AG04450 (cell line): ENCODE data around the gene DDR2. TPM values are rescaled to one million over a fixed set of nuclear protein-coding genes. Genes with fewer than 3 reads are reported as not detected.

Experiments used
- CTCF ChIA-PET: fragments of 300-600, 350-600 bp; formaldehyde crosslinking; extraction: SDS; loops from one replicate; lab custom pipeline; 2022; ENCODE audit warnings: antibody characterized with exemption, inconsistent platforms; lab: Charles Lee
- POLR2A ChIA-PET: fragments of 350-600 bp; formaldehyde crosslinking; extraction: SDS; loops from one replicate; lab custom pipeline; 2021; ENCODE audit warnings: antibody characterized with exemption, inconsistent platforms; lab: Yijun Ruan, JAX
- DNase-seq: peaks from one replicate; pipeline ENCODE4 v3.0.0-alpha.2; 2011; ENCODE audit warnings: low read depth, low spot score
- H3K27ac ChIP-seq: one replicate; pipeline ENCODE4 v1.5.1; 2012; ENCODE audit warnings: low read depth, low read length, control low read depth
- H3K27me3 ChIP-seq: one replicate; pipeline ENCODE4 v1.6.0; 2012; ENCODE audit warnings: low read length; ENCODE audit not compliant: control insufficient read depth, insufficient read depth
- H3K4me3 ChIP-seq: 2 replicates; pipeline ENCODE4 v1.5.1; 2011; ENCODE audit warnings: mild to moderate bottlenecking, low read depth, low read length, control low read depth
- H3K9me3 ChIP-seq: 2 replicates; pipeline ENCODE4 v1.5.1; 2012; ENCODE audit warnings: low read length; ENCODE audit not compliant: control insufficient read depth, insufficient read depth
- polyA plus RNA-seq: library from polyadenylated mRNA; depleted of rRNA; stranded (reverse); fragments of >200 nt; gene quantifications from 2 replicates; pipeline ENCODE4 v1.2.3, GENCODE V29; 2011
- TF ChIP-seq, protein P1 (sequence below): IDR thresholded peaks from 2 replicates; pipeline ENCODE4 v1.5.1; 2011; ENCODE audit warnings: low read depth, low read length, control low read depth, inconsistent platforms

DDR2 gene
- polyA plus RNA-seq, 1 experiment = 194 TPM

DNA sequence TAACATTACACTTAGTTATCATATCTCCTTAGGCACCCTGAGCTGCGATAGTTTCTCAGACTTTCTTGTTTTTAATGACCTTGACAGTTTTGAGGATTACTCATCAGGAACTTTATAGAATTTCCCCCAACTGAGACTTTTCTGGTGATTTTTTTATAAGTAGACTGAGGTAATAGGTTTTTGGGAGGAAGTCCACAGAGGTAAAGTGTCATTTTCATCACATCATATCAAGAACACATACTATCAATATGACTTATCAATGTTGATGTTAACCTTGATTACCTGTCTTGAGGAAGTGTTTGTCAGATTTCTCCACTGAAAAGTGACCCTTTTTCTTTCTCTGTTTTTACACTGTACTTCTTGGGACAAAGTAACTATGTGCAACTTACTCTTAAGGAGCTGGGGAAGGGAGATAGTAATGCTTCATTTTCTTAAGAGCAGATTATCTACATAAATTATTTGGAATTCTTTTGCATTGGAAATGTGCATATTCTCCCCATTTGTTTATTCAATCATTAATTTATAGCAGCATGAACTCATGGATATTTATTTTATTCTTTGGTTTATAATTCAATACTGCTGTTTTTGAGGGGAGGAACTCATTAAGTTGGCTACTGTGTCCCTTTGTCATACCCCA, 85.4 kb downstream of the DDR2 start:
- H3K4me3 ChIP-seq = no peak overlapping the region
- H3K27ac ChIP-seq = no peak overlapping the region
- H3K27me3 ChIP-seq = no peaks in the 10 kb centered on the region
- TF ChIP-seq, protein P1, sequence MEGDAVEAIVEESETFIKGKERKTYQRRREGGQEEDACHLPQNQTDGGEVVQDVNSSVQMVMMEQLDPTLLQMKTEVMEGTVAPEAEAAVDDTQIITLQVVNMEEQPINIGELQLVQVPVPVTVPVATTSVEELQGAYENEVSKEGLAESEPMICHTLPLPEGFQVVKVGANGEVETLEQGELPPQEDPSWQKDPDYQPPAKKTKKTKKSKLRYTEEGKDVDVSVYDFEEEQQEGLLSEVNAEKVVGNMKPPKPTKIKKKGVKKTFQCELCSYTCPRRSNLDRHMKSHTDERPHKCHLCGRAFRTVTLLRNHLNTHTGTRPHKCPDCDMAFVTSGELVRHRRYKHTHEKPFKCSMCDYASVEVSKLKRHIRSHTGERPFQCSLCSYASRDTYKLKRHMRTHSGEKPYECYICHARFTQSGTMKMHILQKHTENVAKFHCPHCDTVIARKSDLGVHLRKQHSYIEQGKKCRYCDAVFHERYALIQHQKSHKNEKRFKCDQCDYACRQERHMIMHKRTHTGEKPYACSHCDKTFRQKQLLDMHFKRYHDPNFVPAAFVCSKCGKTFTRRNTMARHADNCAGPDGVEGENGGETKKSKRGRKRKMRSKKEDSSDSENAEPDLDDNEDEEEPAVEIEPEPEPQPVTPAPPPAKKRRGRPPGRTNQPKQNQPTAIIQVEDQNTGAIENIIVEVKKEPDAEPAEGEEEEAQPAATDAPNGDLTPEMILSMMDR = no peak
- no peaks in the 10 kb centered on the region for H3K9me3 ChIP-seq
- ChIA-PET CTCF (interaction anchor here (3.7 kb wide), 1 partner anchor 104 kb away, joined by 9 read pairs; no protein-coding TSS in a partner anchor), POLR2A (no interaction called here)
- DNase-seq = no peak

DNA sequence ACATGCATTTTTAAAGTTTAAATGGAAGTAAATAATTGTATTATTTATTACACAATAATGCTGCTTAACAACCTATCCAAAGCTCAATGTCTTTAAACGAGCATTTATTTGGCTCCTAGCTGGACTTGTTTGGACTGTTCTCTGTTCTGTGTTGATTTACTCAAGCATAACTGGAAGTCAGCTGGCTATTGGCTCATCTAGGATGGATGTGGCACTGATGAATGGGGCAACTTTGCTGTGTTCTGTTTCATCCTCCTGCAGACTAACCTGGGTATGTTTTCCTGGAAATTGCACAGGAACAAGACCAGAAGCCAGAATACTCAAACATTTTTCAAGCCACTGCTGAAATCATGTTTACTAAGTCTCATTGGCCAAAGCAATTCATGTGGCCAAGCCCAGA, 87.4 kb downstream of the DDR2 start:
- H3K9me3 ChIP-seq = no peaks in the 10 kb centered on the region
- H3K27me3 ChIP-seq = no peaks in the 10 kb centered on the region
- ChIA-PET CTCF (no interaction called here), POLR2A (no interaction called here)
- no peak overlapping the region for H3K4me3 ChIP-seq
- H3K27ac ChIP-seq = no peak overlapping the region
- DNase-seq = no peak
- TF ChIP-seq, protein P1 = no peak

DNA sequence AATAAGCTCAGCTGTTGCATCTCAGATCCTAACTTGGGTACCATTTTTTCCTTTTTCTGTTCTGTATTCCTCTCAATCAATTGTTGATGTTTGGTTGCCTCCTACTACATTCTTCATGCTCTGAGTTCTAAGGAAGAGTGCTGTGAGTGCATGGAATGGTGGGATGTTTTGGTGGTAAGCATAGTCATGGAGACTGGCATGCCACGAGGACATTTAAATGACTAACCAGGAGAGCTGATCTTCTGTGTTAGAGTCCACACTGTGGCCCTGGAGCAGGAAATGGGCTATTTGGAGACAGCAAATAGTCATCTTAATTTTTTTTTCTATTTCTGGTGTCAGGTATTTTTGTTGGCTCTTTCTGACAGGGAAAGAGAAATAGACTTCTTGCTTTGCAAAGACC, 88.7 kb downstream of the DDR2 start:
- H3K4me3 ChIP-seq = no peak overlapping the region
- H3K27ac ChIP-seq = no peak overlapping the region
- ChIA-PET POLR2A (no interaction called here), CTCF (interaction anchor here (0.7 kb wide), 1 partner anchor 12 kb away, joined by 3 read pairs; no protein-coding TSS in a partner anchor)
- H3K27me3 ChIP-seq = no peaks in the 10 kb centered on the region
- TF ChIP-seq, protein P1 = no peak
- no peaks in the 10 kb centered on the region for H3K9me3 ChIP-seq
- no peak for DNase-seq

DNA sequence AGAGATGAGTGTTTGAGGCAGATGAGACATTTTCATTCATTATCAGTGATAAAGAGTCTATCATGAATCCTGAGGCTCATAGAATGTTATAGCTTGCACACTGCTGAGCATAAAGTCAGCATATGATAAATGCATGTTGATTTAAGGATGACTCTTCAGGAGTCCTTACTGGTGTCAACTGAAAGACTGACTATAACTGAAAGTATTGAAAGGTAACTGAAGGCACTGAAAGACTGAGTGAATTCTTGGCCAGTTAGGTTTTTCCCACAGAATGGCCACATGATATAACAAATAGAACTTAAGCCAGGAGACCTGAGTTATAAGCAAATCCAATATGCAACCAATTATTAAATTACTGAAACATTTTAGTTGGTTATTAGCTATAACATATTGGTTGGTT, 89.2 kb downstream of the DDR2 start:
- Histone ChIP-seq H3K27ac (no peak overlapping the region), H3K9me3 (no peaks in the 10 kb centered on the region), H3K27me3 (no peaks in the 10 kb centered on the region), H3K4me3 (no peak overlapping the region)
- TF ChIP-seq, protein P1 = no peak
- CTCF ChIA-PET = interaction anchor here (0.7 kb wide), 1 partner anchor 11 kb away, joined by 3 read pairs; no protein-coding TSS in a partner anchor
- no peak for DNase-seq
- POLR2A ChIA-PET = no interaction called here

DNA sequence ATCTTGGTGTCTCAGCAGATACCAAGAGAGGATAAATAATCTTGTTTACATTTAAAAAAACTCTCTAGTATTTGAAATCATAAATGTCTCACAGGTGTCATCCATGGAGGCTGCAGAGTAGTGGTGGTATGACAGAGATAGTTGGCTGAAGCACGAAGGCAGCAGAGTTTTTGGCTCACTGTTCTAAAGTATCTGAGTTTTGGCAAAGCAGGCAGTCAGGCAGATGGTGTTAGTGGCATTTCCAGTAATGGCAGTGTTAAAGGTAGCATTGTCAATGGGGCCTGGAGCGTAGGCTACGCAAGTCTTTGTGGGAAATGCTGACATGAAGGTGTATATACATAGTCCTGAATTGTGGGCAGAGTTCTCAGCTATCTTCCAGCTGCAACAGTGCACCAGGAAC, 89.8 kb downstream of the DDR2 start:
- TF ChIP-seq, protein P1 = no peak
- H3K9me3 ChIP-seq = no peaks in the 10 kb centered on the region
- CTCF ChIA-PET = no interaction called here
- DNase-seq = no peak
- POLR2A ChIA-PET = no interaction called here
- no peak overlapping the region for H3K27ac ChIP-seq
- H3K4me3 ChIP-seq = no peak overlapping the region
- H3K27me3 ChIP-seq = no peaks in the 10 kb centered on the region
